HG03460 (cell line): ENCODE measurements around the gene IGFBP4.

Source experiments
- ATAC-seq: cut with Tn5 transposase; IDR thresholded peaks from one replicate; pipeline ENCODE4 v1.9.1; 2021; ENCODE audit not compliant: unreplicated experiment

Gene IGFBP4

GRCh38 chr17:40431231-40431602, 12.0 kb upstream of the IGFBP4 start:
- ATAC-seq: no peak

DNA sequence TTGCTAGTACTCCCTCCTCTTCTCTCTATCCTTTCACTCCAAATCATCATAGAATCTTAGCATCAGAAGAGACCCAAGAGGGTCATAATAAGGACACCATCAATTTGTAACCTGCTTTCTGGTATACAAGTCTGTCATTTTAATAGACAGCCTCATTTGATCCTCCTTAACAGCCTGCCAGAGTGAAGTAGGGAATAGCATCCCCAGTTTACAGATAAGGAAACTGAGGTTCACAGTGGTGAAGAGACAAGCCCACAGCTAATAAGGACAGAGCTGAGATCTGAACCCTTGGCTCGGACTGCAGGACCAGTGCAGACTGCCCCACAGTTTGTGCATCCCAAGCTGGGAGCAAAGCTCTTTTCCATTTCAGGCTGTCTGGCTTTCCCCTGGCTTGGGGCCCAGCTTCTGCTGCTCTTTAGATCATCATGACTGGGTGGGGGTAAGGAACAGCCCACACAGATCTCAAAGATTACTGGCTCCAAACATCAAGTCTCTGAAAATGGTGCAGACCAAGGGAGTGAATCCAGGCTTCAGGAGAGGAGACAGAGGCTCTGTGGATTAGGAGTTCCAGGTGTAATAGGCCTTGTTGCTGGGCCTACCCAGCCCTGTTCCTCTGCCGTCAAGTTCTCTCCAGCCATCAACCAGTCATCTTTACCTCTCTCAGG, 10.3 kb upstream of the IGFBP4 start:
- no peak for ATAC-seq

- no peak for ATAC-seq
Measured at GRCh38 chr17:40433551-40434415, 9.5 kb upstream of the IGFBP4 start.

DNA sequence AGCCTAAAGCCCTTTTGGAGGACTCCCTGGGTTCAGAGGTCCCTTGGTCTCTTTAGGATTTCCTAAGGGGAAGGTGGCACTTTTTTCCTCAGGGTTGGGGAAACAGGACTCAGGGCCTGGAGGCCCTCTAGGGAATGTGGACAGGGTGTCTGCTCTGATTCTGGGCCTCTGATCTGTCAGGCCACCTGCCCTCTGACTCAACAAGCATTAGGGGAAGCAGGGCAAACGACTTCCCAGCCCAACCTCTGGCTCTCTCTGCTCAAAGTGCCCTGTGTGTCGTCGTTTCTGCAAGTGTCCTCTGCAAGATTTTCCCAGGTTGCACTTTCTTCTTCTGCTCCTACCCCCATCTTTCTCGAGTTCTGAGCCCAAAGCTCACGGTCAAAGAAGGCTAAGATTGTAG, 6.6 kb upstream of the IGFBP4 start:
- no peak for ATAC-seq

DNA sequence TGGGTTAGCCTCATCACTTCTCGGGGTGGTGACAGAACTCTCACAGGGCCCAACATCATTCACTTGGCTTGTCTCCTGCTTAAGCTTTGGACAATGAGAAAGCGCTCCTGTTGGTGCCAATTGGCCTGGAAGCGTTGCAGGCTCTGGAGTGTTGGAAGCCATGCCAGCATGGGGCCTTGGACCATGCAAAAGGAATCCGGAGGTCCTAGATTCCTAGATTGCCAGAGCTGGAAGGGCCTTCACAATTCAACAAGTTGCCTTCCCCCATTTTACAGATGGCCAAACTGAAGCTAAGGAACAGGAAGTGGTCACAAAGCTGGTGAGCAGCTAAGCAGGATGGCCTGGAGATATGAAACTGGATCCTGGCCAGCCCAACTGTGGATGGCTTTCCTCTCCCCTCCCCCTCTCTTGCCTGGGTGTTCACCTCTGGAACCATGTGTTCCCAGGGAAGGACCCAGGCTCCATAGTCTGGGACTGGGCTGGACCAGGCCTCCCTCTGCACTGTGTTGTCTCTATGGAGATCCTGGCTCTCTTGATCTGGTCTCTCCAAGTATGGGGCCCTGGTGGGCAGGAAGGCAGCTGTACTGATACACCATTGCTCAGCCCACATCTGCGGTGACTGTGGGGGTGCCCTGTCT, 6.0 kb upstream of the IGFBP4 start:
- no peak for ATAC-seq

- ATAC-seq: no peak
Measured at GRCh38 chr17:40440166-40440565, 3.1 kb upstream of the IGFBP4 start.

DNA sequence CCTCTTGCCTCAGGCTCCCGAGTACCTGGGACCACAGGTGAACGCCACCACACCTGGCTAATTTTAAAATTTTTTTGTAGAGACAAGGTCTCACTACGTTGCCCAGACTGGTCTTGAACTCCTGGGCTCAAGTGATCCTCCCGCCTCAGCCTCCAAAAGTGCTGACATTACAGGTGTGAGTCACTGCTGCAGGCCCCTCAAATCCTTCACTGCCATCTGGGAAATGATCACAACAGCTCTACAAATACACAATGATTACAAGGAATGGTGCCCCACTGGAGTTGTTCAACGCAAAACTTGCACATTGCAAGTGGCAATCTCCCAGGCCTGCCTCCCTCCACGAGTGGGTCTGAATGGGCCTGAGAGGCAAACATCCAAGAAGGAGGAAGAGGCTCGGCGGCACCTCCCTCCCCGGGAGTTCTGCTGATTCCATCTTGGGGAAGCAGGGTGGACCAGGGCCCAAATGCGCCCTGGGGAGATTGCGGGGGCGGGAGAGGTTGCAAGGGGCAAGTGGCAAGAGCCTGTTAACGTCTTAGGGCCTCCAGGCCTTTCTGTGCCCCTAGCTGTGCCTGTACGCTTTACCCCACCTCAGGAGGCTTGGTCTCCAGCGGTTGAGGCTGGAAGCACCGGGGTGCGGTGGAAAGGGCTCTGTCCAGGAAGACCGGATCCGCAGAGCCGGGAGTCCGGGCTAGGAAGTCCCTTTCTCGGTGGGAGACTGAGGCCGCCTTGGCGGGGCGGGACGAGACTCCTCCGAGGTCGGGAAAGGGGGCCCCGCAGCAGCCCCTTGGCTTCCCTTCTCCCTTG, 656 bp upstream of the IGFBP4 start:
- ATAC-seq: no peak

GRCh38 chr17:40443988-40444899, 994 bp downstream of the IGFBP4 start:
- ATAC-seq: no peak

- no peak for ATAC-seq
Measured at GRCh38 chr17:40445751-40446468, 2.7 kb downstream of the IGFBP4 start.

GRCh38 chr17:40447148-40447644, 3.9 kb downstream of the IGFBP4 start:
- ATAC-seq: no peak

DNA sequence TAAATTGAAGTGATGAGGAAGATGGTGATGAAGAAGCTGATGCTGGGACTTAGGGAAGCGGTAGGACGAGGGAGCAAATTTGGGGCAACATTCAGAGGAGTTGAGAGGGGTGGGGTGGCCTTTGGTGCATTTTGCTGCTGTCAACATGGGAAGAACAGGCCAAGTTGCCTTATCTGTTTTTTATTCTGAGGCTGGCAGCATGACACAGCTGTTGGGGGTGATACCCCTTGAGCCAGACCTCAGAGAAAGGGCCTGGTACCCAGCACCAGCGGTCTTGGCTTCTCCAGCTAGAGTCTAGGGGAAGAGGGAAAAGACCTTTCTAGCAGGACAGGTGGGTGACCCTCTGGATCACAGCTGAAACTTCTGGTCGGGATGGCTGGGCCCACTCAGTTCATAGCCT, 4.6 kb downstream of the IGFBP4 start:
- ATAC-seq: no peak

GRCh38 chr17:40448213-40448638, 5.0 kb downstream of the IGFBP4 start:
- no peak for ATAC-seq

GRCh38 chr17:40448639-40449261, 5.5 kb downstream of the IGFBP4 start:
- no peak for ATAC-seq

DNA sequence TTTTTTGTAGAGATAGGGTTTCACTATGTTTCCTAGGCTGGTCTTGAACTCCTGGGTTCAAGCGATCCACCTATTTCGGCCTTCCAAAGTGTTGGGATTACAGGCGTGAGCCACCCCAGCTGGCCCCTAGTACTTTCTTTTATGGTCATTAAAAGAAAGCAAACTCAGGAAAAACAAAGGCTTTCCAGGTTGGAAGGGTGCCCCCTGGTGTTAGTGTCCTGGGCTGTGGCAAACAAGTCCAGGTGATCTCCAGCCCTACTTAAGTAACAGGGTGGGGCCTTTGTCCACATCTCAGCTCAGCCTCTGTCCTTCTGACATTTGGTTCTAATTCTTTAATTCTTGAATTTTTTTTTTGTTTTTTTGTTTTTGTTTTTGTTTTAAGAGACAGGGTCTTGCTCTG, 6.9 kb downstream of the IGFBP4 start:
- ATAC-seq: no peak

DNA sequence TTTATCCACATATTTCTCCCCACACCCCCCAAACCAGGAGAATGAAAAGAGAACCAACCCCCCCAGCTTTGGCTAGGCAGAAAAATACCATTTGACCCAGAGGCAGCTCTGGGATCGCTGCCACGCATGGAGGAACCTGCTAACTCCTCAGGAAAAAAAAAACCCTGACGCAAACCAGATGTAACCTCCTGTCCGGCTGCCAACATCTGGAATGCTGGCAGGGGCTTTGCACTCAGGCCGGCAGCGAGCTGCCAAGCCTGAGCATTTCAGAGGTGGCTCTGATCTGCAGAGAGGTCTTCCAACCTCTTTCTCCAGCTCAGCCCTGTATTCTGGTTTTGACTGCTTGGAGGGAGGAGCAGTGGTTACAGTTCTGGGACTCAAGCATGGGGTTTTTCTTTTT, 8.2 kb downstream of the IGFBP4 start:
- no peak for ATAC-seq

- ATAC-seq: no peak
Measured at GRCh38 chr17:40452216-40452787, 9.1 kb downstream of the IGFBP4 start.

DNA sequence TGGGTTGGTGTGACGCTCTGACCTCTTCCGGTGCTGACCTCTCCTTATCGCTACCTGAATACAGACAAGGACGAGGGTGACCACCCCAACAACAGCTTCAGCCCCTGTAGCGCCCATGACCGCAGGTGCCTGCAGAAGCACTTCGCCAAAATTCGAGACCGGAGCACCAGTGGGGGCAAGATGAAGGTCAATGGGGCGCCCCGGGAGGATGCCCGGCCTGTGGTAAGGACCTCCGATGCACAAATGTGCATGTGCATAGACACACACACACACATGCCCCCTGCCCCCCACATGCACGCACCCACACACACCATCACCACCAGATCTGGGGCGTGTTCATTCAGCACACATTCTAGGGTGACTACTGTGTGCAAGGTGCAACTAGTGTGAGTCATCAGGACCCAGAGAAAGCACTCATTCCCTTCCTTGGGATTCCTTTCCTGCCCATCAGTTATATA, 9.7 kb downstream of the IGFBP4 start:
- ATAC-seq: no peak

GRCh38 chr17:40453881-40454612, 10.8 kb downstream of the IGFBP4 start:
- ATAC-seq: no peak
